ELR (cell line): Measurements from ENCODE around the gene NPIPB8.
"Not testable (repeated sequence)": the region's sequence is repeated elsewhere in the genome, so short reads cannot be mapped to it uniquely, and the experiment has no call there.

Experiments
- DNase-seq: peaks from one replicate; pipeline ENCODE4 v3.0.0-alpha.2; 2015; ENCODE audit warnings: low read depth

NPIPB8 gene

DNA sequence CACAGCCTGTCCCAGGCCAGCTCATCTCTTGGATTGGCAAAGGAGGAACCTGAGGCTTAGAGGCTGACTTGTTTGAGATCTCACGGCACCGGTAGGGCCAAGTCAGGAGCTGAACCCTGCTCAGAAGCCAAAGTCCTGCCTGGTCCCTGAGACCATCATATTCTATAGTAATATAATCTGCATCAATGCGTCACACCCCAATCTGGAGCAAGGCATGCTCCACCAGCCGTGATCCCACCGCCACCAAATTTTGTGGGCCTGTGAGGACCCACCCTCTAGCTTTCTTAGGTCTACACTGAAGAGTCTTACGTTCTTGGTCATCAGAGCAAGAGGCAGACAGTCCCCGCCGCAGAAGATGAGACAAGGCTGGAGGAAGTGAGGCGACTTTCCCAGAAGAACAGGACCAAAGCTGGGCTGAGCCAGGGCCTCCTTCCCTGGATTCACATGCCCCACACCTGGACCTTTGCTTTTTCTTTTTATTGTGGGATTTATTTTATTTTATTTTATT is 30.7 kb upstream of the NPIPB8 start:
- no peak for DNase-seq

DNA sequence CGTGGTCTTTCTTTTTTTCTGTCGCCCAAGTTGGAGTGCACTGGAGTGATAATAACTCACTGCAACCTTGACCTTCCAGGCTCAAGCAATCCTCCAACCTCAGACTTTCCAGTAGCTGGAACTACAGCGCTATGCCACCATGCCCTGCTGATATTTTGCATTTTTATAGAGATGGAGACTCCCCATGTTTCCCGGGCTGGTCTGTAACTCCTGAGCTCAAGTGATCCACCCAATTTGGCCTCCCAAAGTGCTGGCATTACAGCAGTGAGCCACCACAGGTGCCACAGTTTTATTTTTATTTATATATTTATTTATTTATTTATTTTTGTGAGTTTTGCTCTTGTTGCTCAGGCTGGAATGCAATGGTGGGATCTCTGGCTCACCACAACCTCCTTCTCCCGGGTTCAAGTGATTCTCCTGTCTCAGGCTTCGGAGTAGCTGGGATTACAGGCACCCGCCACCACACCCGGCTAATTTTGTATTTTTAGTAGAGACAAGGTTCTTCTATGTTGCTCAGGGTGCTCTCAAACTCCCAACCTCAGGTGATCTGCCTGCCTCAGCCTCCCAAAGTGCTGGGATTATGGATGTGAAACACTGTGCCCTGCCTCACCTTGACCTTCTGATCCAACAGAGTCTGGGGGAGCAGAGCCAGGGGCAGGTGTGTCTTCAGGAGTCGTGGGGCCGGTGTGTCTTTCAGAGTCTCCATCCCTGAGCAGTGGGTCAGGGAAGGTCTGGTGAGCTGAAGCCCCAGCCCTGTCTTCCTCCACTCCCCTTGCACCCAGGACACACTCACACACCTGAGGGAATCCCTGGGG is 30.0 kb upstream of the NPIPB8 start:
- not testable (repeated sequence) for DNase-seq

DNA sequence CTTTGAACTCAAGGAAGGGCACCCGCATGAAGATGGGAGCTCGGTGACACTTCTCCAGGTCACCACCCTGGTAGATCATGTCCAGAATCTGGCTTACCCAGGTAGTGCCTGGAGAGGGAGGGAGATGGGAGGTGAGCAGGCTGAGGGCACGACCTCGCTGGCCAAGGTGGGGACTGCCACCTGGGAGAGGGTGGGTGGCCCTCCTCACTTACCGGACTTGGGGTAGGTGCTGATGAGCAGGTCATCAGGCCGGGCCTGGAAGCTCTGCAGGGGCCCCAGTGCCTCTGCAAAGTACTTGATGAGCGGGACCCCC is 29.4 kb upstream of the NPIPB8 start:
- not testable (repeated sequence) for DNase-seq

DNA sequence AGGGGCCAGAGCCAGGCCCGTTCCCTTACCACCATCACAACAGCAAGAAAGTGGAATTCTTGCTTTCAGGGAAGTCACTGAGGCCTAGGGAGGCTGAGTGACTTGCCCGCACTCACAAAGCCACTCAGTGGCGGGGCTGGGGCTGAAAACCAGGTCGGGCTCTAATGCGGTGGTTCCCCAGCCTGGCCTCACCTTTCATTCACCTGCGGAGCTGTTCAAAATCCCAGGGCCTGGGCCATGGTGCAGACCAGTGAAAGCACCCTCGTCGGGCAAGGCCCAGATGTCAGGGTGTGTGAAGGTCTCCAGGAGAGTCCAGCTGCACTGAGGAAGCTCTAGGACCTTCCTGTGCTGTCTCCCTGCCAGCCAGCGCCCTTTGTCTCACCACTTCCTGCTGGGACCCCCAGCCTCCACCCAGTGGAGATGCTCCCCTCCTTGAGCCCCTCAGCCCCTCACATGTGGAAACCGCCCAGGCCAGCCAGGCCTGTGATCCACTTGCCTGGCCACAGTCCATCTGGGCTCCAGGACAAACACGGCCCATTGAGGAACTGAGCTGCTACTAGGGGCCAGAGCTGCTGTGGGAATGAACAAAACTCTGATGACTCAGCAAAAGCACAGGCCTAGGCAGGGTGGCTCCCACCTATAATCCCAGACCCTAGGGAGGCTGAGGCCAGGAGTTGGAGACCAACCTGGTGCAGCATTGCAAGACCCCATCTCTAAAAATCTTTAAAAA is 28.8 kb upstream of the NPIPB8 start:
- DNase-seq, result not testable (repeated sequence)

DNA sequence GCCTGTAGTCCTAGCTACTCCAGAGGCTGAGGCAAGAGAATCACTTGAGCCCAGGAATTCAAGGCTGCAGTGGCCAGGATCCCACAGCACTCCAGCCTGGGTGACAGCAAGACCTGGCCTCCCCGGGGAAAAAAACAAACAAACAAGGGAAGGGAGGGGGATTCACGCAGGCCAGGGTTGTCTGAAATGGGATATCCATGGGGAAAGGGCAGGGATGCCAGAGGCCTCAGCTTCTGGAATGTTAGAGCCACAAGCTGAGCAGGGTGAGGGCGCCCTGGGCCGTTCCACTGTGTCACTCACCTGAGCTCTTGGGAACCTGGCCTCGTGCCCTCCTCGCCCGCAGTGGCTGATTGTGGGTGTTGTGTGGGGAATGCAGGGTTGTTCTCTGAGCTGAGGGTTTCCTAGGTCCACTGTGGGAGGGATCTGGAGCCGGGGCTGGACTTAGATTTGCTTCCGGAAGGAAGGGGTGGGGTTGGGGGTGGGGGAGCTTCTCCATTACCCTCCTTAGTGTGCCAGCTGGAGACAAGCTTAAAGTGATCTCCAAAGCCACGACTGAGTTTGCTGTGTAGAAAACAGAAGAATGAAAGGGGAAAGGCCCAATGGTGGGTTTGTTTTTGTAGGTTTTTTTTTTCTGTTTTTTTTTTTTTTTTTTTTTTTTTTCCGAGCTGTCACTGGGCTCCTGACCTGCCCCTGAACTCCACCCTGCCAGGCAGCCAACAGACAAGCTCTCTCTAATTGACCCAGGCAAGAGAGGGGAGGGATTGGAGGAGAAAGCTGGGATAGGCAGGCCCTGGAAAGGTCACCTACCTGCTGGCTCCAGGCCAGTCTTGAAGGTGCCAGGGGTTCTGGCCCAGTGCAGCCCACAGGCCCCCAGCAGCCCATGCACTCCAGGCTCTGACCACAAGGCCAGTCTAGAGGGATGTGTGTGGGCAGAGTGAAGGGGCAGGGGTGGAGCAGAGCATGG is 28.0 kb upstream of the NPIPB8 start, which contains the start of gene SULT1A1:
Gene SULT1A1 (minus strand): TSS at position 414 of the 964 bp plus-strand sequence. CDS start 1,189 bp downstream, outside the sequence.
- no peak for DNase-seq

DNA sequence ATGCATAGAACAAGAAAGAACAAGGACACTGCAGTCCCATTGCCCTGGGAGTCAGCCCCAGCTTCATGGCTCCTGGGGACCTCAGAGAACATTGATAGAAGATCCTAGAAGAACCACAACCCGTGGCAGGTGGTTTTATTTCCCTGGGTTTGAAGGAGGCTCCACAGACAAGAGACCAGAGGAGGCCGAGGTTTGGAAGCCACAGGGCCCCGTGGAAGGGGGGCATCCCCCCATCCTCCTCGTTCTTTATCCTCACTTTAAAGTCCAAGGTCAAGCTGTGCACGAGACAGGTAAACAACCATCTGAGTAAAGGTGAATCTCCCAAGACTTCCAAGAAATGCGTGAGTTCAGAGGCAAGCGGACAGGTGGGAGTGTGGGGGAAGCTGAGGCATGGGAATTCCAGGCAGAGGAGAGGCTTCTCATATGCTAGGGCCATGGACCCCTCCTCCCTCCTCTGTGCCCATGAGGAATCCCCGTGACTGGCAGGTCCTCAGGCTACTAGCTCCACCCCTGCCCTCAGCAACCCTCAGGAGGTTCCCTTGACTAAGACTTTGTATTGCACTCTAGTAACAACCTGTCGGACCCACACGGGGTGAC is 27.2 kb upstream of the NPIPB8 start:
- DNase-seq, result no peak

DNA sequence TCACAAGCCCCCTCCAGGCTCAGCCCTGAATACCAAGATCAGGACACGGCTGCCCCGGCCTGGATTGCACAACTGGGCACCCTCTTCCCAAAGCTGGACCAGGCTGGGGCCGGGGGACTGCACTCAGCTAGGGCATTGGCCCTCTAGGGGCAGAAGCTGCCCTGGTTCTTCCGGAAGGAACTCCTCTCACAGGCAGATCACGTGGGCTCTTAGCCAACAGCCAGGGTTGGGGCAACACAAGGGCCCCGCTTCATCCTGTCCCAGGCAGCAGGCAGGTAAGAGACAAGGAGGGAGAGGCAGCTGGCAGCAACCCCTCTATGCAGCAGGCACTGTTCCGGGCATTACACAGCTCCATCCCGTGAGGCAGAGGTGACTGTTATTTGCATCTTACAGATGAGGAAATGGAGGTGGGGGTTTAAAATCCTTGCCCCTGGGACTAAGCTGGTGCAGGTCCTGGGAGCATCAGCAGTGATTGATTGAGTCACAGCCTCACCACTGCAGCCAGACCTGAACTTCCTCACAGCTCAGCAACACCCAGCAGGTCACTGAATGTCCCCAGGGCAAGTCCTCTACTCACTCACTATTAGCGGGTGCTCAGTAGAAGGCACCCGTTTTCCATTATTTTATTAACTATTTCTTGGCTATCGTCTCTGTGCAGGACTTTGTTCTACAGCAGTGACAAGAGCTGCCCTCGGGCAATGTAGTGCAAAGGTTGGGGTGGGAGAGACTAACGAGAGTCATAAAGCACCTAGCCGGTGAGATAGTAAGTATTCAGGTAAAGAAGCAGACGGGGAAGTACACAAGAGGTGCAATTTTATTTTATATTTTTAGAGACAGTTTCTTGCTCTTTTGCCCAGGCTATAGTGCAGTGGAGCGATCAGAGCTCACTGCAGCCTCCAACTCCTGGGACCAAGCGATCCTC is 25.2 kb upstream of the NPIPB8 start:
- DNase-seq, result not testable (repeated sequence)

DNA sequence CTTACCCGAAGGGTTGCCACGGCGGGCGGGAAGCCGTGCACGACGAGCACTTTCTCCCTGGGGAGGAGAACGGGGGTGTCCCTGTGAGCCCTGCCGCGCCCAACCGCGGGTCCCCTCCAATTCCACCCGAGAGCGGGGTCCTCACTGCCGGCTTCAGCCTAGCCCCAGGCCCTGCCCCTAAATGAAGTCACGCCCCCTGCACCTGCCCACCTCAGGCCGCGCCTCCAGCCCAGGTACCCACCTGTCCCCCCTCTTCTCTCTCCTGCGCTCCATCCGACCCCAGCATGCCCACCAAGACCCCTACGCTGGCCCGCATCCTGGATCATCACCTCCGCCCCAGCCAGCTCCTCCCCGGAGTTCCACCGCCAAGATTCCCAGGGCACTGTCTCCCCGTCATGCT is 24.0 kb upstream of the NPIPB8 start:
- not testable (repeated sequence) for DNase-seq

DNA sequence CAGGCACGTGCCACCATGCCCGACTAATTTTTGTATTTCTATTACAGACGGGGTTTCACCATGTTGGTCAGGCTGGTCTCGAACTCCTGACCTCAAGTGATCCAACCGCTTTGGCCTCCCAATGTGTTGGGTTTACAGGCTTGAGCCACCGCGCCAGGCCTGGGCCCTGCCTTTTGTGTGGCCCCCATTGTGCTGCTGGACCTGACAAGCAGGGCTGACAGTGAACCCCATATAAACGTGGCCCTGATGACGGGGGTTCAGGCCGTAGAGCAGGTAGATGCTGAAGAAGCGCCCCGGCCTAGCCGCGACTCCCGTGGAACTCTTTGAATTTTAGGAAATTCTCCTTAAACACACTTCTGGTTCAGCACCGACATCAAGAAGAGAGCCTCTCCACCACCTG is 23.3 kb upstream of the NPIPB8 start:
- DNase-seq, result not testable (repeated sequence)

DNA sequence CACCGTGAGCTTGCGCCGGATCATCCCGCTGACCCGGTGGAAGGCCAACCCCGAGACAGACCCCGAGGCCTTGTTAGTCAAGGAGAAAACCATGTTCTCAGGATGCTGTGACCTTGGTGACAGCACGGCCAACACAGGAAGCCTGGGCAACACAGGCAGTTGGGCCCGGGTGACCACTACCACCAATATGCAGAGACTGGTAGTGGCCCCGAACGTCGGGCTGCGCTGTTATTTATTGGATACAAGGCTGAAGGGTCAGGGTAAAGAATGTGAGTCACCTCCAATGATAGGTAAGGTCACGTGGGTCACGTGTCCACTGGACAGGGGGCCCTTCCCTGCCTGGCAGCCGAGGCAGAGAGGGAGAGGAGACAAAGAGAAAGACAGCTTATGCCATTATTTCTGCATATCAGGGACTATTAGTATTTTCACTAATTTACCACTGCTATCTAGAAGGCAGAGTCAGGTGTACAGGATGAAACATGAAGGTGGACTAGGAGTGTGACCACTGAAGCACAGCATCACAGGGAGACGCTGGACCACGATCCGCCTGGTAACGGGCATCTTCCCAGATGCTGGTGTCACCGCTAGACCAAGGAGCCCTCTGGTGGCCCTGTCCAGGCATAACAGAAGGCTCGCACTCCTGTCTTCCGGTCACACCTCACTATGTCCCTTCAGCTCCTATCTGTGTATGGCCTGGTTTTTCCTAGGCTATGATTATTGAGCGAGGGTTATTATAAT is 22.2 kb upstream of the NPIPB8 start:
- DNase-seq, result peak; percentile 43

DNA sequence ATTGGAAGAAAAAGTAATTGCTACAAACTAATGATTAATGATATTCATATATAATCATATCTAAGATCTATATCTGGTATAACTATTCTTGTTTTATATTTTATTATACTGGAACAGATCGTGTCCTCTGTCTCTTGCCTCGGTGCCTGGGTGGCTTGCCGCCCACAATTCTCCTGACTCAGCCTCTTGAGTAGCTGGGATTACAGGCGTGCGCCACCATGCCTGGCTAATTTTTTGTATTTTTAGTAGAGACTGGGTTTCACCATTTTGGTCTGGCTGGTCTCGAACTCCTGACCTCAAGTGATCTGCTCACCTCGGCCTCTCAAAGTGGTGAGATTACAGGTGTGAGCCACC is 21.7 kb upstream of the NPIPB8 start:
- DNase-seq, result not testable (repeated sequence)

DNA sequence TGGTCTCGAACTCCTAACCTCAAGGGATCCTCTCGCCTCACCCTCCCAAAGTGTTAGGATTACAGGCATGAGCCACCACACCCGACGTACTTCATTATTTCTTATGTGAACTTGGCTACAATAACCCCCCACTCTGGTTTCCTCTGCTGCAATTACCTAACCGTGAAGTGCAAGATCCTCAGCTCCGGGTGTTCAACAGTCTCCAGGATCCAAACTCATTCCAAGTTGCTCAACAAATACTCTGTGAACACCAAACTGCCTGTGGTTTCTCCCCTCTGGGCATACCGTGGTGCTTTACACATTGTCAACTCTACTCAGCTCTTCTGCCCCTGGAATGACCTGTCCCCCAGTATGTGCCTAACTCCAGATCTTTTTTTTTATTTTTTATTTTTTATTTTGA is 21.2 kb upstream of the NPIPB8 start:
- DNase-seq, result no peak

DNA sequence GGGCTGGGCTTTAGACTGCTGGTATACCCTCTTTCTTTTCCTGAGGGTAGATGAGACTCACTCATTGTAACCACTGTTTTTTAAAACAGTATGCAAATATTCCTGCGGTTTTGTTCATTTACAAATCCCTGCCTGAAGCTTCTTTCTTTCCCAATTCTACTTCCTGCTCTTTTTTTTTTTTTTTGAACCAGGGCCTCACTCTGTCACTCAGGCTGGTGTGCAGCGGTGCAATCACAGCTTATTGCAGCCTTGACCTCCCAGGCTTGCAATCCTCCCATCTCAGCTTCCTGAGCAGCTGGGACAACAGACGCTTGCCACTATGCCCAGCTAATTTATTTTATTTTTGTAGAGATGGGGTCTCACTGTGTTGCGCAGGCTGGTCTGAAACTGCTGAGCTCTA is 20.0 kb upstream of the NPIPB8 start:
- DNase-seq, result peak; percentile 51

DNA sequence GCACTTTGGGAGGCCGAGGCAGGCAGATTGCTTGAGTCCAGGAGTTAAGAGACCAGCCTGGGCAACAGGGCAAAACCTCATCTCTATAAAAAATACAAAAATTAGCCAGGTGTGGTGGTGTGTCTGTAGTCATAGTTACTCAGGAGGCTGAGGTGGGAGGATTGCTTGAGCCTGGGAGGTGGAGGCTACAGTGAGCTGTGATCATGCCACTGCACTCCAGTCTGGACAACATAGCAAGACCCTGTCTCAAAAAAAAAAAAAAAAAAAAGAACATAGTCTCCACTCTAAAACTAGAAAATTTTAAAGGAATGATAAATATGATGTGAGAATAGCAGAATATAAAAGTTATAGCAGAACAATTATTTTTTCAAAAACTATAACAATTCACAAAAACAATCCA is 17.5 kb upstream of the NPIPB8 start:
- DNase-seq, result not testable (repeated sequence)

DNA sequence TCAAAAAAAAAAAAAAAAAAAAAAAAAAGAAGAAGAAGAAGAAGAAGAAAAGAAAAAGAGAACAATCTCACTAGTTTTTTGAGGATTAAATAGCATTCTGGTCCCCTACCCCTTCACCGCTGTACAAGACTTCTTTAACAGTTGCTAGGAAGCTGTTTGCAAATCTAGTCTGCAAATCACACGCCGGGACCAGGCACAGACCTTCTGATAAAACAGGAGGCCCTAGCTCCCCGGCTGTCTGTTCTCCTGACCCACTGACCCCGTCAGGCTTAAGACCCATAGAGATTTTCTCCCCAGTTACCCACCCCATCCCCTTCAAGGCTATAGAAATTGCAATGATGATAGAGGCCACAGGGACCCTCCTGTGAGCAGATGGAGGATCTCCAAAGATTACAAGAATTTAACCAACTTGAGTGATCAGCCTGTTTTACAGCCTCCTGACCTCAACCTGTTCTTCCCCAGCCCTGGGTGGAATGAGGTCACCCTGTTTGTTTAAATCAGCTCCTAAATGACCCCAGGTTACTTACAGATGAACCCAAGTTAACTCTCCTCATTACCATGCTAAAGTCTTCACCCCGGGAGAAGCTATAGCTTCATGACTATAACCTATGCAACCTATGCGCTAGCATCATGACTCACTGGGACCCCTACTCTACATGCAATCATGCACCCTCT is 16.2 kb upstream of the NPIPB8 start:
- no peak for DNase-seq

DNA sequence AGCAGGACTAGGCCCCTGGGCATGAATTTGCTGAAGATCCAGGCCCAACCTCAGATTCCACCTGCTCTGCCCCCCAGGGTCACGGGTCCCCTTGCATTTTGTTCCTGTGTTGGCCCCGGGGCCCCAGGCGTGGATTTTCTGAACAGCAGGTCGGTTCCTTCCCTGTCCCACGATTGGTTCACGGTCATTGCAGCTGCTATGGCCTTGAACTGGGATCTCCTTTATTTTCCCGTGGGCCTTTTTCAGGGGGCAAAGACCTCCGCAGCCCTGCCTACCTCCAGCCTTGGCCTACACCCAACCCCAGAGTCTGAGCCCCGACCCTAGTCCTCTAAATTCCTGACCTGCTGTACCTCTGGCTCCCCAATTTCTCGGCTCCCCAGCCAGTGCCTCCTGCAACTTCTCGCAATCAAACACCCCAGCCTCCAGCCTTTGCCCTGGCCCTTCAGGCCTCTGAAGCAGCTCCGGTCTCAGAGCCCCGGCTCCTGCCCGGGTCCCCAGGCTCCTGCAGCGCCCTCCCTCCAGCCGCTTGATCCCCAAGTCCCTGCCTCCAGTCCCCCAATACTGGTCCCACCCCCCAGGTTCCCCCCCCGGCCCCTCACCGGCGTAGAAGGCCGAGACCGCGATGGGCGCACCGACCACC is 15.2 kb upstream of the NPIPB8 start:
- not testable (repeated sequence) for DNase-seq

DNA sequence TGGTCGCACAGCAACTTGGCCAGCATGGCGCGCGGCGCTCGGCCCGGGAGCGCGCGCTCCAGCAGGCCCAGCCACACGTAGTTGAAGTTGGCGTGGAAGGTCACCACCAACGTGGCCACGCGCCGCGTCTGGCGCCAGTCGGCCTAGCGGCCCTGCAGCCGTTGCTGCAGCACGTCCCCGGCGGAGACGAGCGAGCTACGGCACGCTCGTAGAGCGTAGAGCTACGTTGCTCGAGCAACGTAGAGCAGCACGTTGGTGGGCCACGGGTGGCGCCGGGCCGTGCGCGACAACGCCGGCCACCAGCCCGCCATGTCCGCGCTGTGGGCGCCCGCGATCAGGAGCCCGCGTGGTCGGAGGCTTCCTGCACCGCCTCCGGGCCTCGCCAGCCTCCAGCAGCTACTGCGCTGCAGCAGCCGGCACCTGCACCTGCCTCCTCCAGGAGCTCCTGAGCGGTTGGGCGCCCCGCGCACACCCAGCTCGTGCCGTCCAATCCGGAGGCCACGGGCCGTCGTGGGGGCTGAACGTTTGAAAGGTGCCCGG is 14.6 kb upstream of the NPIPB8 start:
- DNase-seq, result no peak

DNA sequence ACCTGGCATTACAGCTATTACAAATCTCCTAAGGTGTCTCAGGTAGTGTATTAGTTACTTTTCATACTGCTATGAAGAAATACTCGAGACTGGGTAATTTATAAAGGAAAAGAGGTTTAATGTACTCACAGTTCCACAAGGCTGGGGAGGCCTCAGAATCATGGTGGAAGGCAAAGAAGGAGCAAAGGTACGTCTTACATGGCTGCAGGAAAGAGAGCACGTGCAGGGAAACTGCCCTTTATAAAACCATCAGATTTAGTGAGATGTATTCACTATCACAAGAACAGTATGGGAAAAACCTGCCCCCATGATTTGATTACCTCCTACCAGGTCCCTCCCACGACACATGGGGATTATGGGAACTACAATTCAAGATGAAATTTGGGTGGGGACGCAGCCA is 7.0 kb upstream of the NPIPB8 start:
- DNase-seq, result not testable (repeated sequence)
